Measurements from ENCODE around the gene TMEM141. TPM values are rescaled to one million over a fixed set of nuclear protein-coding genes. Genes with fewer than 3 reads are reported as not detected.
A peak's percentile ranks its signal among the peaks of the same experiment; 100 is the strongest.
"Not testable (repeated sequence)": the region's sequence is repeated elsewhere in the genome, so short reads cannot be mapped to it uniquely, and the experiment has no call there.

Gene TMEM141
- total and polyA plus RNA-seq, 5 experiments from 2014 or later, result 34.2 to 51.6 (median 40.5) TPM

- ATAC-seq, result no peak
- Mint-ChIP-seq H3K4me1 (peaks cover 0 to 13% (median 0%) of the 10 kb centered on the region in 4 donors), H3K4me3 (no peak overlapping the region), H3K9me3 (peaks cover 2 to 27% (median 18%) of the 10 kb centered on the region in 9 donors), H3K36me3 (peaks cover 0 to 15% (median 7%) of the 10 kb centered on the region in 3 donors), H3K27me3 (peaks cover 0 to 9% (median 0%) of the 10 kb centered on the region in 5 donors), H3K27ac (peak overlapping the region in 1 of 10 donors; percentile 31)
- DNase-seq, result no peak
- POLR2A ChIA-PET, result interaction anchor here (0.6 to 1.7 kb wide), 3 partner anchors 19 to 22 kb away, joined by 3 to 5 read pairs (median 4); no protein-coding TSS in a partner anchor
These were observed 42.2 kb upstream of the TMEM141 start for GRCh38 chr9:136748666-136749611.

DNA sequence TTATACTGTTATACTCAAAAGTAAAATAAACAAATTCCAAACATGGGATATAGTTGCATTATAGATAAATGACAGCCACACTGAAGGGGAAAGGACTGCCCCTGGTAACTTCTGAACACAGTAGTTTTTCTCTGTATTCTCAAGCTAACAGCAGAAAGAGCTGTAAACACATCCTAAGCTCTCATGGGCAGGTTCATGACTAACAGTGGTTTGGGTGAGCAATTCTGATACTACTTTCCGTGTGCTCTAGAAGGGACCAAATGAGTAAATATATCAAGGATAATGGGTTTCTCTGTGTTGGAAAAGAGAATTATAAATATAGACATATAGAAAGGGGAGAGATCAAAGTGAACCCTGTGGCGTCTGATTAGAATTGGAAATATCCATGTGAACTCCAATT, 40.6 kb upstream of the TMEM141 start:
- peaks cover 0 to 12% (median 2%) of the 10 kb centered on the region in 5 donors for H3K27me3 Mint-ChIP-seq
- no peak overlapping the region for H3K27ac Mint-ChIP-seq
- POLR2A ChIA-PET, result no interaction called here
- peaks cover 2 to 28% (median 18%) of the 10 kb centered on the region in 9 donors for H3K9me3 Mint-ChIP-seq
- no peak for ATAC-seq
- peaks cover 0 to 14% (median 0%) of the 10 kb centered on the region in 4 donors for H3K4me1 Mint-ChIP-seq
- no peak for DNase-seq
- H3K36me3 Mint-ChIP-seq, result peaks cover 0 to 15% (median 7%) of the 10 kb centered on the region in 3 donors
- H3K4me3 Mint-ChIP-seq, result no peak overlapping the region

DNA sequence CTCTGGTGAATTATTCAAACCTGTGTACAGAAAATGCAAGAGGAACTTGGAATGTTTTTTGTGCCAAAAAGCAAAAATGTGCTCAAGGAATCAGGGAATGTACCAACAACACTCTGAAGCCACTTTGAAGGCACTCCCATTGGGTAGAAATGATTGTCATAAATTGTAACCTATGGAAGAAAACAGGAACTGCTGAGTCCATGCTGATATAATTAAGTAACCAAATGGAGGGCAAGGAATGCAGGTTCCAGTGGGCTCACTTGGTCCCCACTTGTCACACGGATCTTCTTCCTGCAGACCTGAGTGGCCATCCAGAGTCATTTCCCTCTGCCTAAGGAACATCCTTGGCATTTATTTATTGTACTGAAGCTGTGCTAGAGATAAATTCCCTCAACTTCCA, 39.9 kb upstream of the TMEM141 start:
- Mint-ChIP-seq H3K27me3 (peaks cover 0 to 16% (median 2%) of the 10 kb centered on the region in 5 donors), H3K9me3 (peaks cover 2 to 32% (median 18%) of the 10 kb centered on the region in 9 donors), H3K4me1 (peaks cover 0 to 14% (median 0%) of the 10 kb centered on the region in 4 donors), H3K4me3 (no peak overlapping the region), H3K36me3 (peaks cover 0 to 15% (median 7%) of the 10 kb centered on the region in 3 donors), H3K27ac (no peak overlapping the region)
- ATAC-seq (no peak), DNase-seq (no peak)
- POLR2A ChIA-PET, result no interaction called here

GRCh38 chr9:136751814-136752213, 39.3 kb upstream of the TMEM141 start:
- ATAC-seq (no peak), DNase-seq (no peak)
- POLR2A ChIA-PET, result no interaction called here
- Mint-ChIP-seq H3K36me3 (peaks cover 0 to 15% (median 7%) of the 10 kb centered on the region in 3 donors), H3K4me3 (no peak overlapping the region), H3K4me1 (peaks cover 0 to 14% (median 0%) of the 10 kb centered on the region in 4 donors), H3K27me3 (peaks cover 0 to 21% (median 2%) of the 10 kb centered on the region in 5 donors), H3K27ac (no peak overlapping the region), H3K9me3 (peaks cover 2 to 32% (median 18%) of the 10 kb centered on the region in 9 donors)

DNA sequence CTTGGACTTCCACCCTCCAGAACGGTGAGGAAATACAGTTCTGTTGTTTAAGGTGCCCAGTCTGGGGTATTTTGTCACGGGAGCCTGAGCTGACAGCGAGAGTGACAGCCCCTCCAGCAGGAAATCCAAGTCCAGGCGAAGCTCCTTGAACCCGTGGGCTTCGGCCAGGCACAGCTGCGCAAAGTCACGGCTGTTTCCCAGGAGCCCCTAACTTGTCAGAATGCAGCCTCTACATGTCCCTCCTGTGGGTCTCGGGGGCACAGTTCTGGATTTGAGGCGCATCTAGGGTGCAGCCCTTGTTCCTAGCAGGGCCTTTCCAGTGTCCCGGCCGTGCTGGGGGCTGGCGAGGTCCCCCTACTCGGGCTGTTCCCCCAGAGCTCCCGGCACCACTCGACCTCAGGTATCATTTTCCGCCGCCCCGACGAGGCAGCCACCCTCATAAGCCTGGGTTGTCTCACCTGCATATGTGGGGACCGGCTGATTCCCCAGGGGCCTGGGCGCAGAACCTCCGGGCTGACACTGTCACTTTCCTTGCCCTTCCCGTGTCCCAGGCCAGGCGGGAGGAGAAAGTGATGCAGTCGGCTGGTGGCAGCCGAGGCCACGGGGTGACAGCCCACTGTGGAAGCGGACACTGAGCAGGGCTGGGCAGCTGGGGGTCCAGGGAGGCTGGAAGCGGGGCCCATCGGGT, 37.6 kb upstream of the TMEM141 start:
- no peak overlapping the region for H3K27ac Mint-ChIP-seq
- H3K4me3 Mint-ChIP-seq, result no peak overlapping the region
- ATAC-seq, result no peak
- POLR2A ChIA-PET, result no interaction called here
- no peak for DNase-seq
- H3K4me1 Mint-ChIP-seq, result peaks cover 0 to 11% (median 0%) of the 10 kb centered on the region in 4 donors
- H3K9me3 Mint-ChIP-seq, result peaks cover 2 to 32% (median 18%) of the 10 kb centered on the region in 9 donors
- H3K27me3 Mint-ChIP-seq, result peaks cover 0 to 18% (median 2%) of the 10 kb centered on the region in 5 donors
- H3K36me3 Mint-ChIP-seq, result peaks cover 0 to 15% (median 7%) of the 10 kb centered on the region in 3 donors

DNA sequence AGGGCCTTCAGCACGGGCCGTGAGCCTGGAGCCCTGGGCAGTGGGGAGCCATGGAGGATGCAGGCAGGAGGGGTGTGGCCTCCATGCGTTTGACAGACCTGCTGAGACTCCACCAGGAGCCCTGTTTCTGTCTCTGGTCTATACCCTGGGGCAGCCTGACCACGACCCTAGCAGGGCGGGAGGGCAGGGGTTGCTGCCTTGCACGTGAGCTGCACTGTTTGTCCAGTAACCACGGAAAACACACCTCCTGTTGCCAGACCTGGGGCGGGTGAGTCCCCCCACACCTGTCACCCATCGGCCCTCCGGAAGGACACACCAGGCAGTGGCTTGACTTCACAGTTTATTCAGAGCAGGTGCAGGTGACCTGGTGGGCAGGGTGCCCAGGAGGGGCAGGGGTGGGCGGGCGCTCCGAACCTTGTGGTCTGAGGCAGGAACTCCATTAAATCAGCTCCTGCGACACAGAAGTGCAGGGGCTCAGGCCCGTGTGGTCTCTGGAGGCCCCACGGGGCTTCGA, 37.0 kb upstream of the TMEM141 start:
- H3K4me1 Mint-ChIP-seq, result peaks cover 0 to 9% (median 0%) of the 10 kb centered on the region in 4 donors
- POLR2A ChIA-PET, result no interaction called here
- ATAC-seq, result no peak
- no peak for DNase-seq
- H3K27me3 Mint-ChIP-seq, result peaks cover 0 to 16% (median 2%) of the 10 kb centered on the region in 5 donors
- H3K36me3 Mint-ChIP-seq, result peaks cover 0 to 15% (median 7%) of the 10 kb centered on the region in 3 donors
- H3K27ac Mint-ChIP-seq, result no peak overlapping the region
- H3K9me3 Mint-ChIP-seq, result peaks cover 2 to 32% (median 18%) of the 10 kb centered on the region in 9 donors
- no peak overlapping the region for H3K4me3 Mint-ChIP-seq

DNA sequence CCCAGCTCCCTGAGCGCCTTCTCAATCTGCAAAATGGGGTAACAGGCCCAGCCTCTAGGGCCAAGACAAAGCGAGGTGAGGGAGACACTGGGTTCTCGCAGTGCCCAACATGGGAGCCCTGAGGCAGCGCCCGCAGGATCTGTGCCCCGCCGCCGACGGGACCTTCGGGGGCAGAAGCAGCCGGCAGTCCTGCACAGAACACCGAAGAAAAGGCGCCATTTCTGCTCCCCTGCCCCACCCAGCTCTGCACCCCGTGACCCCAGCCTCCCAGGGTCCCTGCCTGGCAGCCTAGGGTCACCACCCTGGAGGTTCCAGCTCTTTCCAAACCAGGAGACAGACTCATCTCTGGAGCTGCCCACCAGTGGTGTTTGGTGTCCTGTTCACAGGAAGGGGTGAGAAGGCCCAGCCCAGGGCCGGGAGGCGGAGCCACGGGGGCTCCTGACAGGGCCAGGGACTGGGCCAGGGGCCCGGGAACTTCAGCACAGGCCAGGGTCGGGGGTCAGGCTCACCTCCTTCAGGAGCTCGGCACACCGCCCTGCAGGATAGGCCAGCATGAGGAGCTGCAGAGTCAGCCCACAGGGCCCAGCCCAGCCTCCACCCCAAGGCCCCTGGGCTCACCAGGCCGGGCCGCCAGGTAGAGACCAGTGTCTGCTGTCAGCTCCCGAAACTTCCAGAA, 36.4 kb upstream of the TMEM141 start:
- DNase-seq (peak in 1 of 10 donors; percentile 40), ATAC-seq (no peak)
- peaks cover 0 to 15% (median 2%) of the 10 kb centered on the region in 5 donors for H3K27me3 Mint-ChIP-seq
- peaks cover 0 to 15% (median 7%) of the 10 kb centered on the region in 3 donors for H3K36me3 Mint-ChIP-seq
- H3K4me1 Mint-ChIP-seq, result peaks cover 0 to 3% (median 0%) of the 10 kb centered on the region in 4 donors
- no peak overlapping the region for H3K27ac Mint-ChIP-seq
- peaks cover 2 to 32% (median 18%) of the 10 kb centered on the region in 9 donors for H3K9me3 Mint-ChIP-seq
- no peak overlapping the region for H3K4me3 Mint-ChIP-seq
- POLR2A ChIA-PET, result no interaction called here

GRCh38 chr9:136755302-136756133, 35.6 kb upstream of the TMEM141 start:
- peak overlapping the region in 1 of 10 donors; percentile 1 for H3K27ac Mint-ChIP-seq
- ATAC-seq, POLR2A ChIA-PET, H3K4me1 Mint-ChIP-seq, H3K4me3 Mint-ChIP-seq: not testable (repeated sequence)
- peak in 1 of 10 donors; percentile 22 for DNase-seq
- peaks cover 0 to 19% (median 3%) of the 10 kb centered on the region in 5 donors for H3K27me3 Mint-ChIP-seq
- peaks cover 0 to 15% (median 7%) of the 10 kb centered on the region in 3 donors for H3K36me3 Mint-ChIP-seq
- peaks cover 2 to 30% (median 18%) of the 10 kb centered on the region in 9 donors for H3K9me3 Mint-ChIP-seq

GRCh38 chr9:136756134-136756438, 35.1 kb upstream of the TMEM141 start:
- Mint-ChIP-seq H3K27ac (no peak overlapping the region), H3K27me3 (peaks cover 0 to 21% (median 3%) of the 10 kb centered on the region in 5 donors), H3K4me1 (peaks cover 0 to 7% (median 2%) of the 10 kb centered on the region in 4 donors), H3K4me3 (no peak overlapping the region), H3K36me3 (peaks cover 0 to 15% (median 7%) of the 10 kb centered on the region in 3 donors), H3K9me3 (peaks cover 2 to 26% (median 18%) of the 10 kb centered on the region in 9 donors)
- DNase-seq (no peak), ATAC-seq (no peak)
- POLR2A ChIA-PET, result no interaction called here

- POLR2A ChIA-PET, result interaction anchor here (2.3 kb wide), 1 partner anchor 29 kb away, joined by 8 read pairs; no protein-coding TSS in a partner anchor
- DNase-seq (peak in 1 of 10 donors; percentile 45), ATAC-seq (no peak)
These were observed 34.3 kb upstream of the TMEM141 start for GRCh38 chr9:136756836-136757235.

DNA sequence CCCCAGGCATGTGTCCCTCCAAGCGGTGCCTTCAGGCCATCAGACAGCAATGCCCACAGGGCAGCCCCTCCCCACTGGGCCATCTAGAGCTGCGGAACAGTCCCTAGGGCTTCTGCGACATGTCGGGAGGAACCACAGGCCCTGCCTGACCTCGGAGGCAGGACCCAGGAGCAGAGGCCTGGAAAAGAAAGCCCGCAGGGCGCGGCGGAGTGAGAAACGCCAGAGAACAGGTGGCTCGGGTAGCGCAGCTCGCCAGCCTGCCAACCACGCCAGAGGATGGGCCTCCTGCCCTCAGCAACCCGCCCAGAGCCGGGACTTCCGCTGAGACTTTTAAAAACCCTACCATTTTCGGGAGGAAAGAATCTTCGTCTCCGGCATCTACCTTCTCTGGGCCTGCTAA, 33.8 kb upstream of the TMEM141 start:
- Mint-ChIP-seq H3K4me1 (peaks cover 0 to 7% (median 2%) of the 10 kb centered on the region in 4 donors), H3K27me3 (peaks cover 0 to 25% (median 3%) of the 10 kb centered on the region in 5 donors), H3K9me3 (peaks cover 2 to 15% (median 7%) of the 10 kb centered on the region in 9 donors), H3K27ac (no peak overlapping the region), H3K36me3 (peaks cover 0 to 6% (median 4%) of the 10 kb centered on the region in 3 donors), H3K4me3 (no peak overlapping the region)
- DNase-seq (peak in 1 of 10 donors; percentile 59), ATAC-seq (no peak)
- POLR2A ChIA-PET, result interaction anchor here (2.3 kb wide), 1 partner anchor 30 kb away, joined by 8 read pairs; no protein-coding TSS in a partner anchor

More at GRCh38 chr9:136756836-136757235, 34.3 kb upstream of the TMEM141 start:
- Mint-ChIP-seq H3K27ac (no peak overlapping the region), H3K9me3 (peaks cover 2 to 20% (median 12%) of the 10 kb centered on the region in 9 donors), H3K4me3 (no peak overlapping the region), H3K36me3 (peaks cover 0 to 10% (median 7%) of the 10 kb centered on the region in 3 donors), H3K4me1 (peaks cover 0 to 7% (median 2%) of the 10 kb centered on the region in 4 donors), H3K27me3 (peaks cover 0 to 26% (median 3%) of the 10 kb centered on the region in 5 donors)

All from naive thymus-derived CD8-positive, alpha-beta T cell (primary cell).